H7 (cell line): ENCODE results near the gene SMYD3. TPM values are rescaled to one million over a fixed set of nuclear protein-coding genes. Genes with fewer than 3 reads are reported as not detected.

Experiments
- DNase-seq: peaks from one replicate; pipeline ENCODE4 v3.0.0; 2012
- H3K27me3 ChIP-seq: 2 replicates; pipeline ENCODE4 v1.6.0; 2011; ENCODE audit warnings: mild to moderate bottlenecking, low read length; ENCODE audit not compliant: control insufficient read depth, insufficient read depth
- H3K36me3 ChIP-seq: replicated peaks from 2 replicates; pipeline ENCODE4 v1.5.1; 2011; ENCODE audit warnings: low read length; ENCODE audit not compliant: control insufficient read depth, insufficient read depth
- H3K4me3 ChIP-seq: 2 replicates; pipeline ENCODE4 v1.5.1; 2011; ENCODE audit warnings: low read depth, mild to moderate bottlenecking, control low read depth, low read length, moderate library complexity; ENCODE audit not compliant: insufficient read depth
- total RNA-seq: library from RNA; depleted of rRNA; stranded (reverse); fragments of >200 nt; shearing (Covaris generic); gene quantifications from 2 replicates; pipeline ENCODE4 v1.2.3, GENCODE V29; 2014

Gene SMYD3
- total RNA-seq, 1 experiment from 2014 or later, result 31.0 TPM

DNA sequence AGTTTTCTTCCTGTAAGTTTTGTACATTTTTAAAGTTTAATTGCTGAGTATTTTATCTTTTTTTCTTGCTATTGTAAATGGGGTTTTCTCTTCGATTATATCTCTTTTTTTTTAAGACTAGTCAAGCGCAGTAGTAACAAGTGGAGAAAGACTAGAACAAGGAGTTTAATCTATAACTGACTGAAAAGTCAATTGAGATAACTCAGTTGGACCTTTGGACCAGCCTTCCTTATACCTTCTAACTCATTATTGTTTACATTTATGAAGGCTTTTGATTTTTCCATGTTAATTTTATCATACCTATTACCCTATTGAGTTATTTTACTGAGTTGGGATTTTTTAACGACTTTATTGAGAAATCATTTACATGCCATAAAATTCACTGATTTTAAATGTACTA, 81.2 kb downstream of the SMYD3 start:
- no peak for DNase-seq
- H3K4me3 ChIP-seq, result no peak overlapping the region
- H3K36me3 ChIP-seq, result no peaks in the 10 kb centered on the region
- no peaks in the 10 kb centered on the region for H3K27me3 ChIP-seq

GRCh38 chr1:246425139-246425794, 81.8 kb downstream of the SMYD3 start:
- no peak for DNase-seq
- H3K27me3 ChIP-seq, result no peaks in the 10 kb centered on the region
- no peaks in the 10 kb centered on the region for H3K36me3 ChIP-seq
- H3K4me3 ChIP-seq, result no peak overlapping the region

- no peak for DNase-seq
- Histone ChIP-seq H3K27me3 (no peaks in the 10 kb centered on the region), H3K4me3 (no peak overlapping the region), H3K36me3 (no peaks in the 10 kb centered on the region)
These were observed 86.8 kb downstream of the SMYD3 start for GRCh38 chr1:246420300-246420699.

DNA sequence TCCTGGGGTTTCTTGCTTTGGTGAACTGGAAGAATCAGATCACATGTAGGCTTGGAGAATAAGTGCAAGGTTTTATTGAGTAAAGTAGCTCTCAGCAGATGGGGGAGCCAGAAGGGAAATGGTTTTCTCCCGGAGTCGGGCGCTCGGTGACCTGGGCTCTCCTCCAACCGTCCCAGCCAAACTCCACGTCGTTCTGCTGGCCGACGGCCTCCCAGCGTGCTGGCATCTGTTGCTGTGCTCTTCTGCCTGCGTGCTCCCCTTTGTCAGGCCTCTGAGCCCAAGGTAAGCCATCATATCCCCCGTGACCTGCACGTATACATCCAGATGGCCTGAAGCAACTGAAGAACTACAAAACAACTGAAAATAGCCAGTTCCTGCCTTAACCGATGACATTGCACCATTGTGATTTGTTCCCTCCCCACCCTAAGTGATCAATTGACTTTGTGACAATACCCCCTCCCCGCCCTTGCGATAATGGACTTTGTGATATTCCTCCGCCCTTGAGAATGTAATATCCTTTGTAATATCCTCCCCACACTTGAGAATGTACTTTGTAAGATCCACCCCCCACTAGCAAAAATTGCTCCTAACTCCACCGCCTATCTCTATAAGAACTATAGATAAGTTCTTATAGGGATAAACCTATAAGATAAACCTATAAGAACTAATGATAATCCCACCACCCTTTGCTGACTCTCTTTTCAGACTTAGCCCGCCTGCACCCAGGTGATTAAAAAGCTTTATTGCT, 88.3 kb downstream of the SMYD3 start:
- Histone ChIP-seq H3K4me3 (no peak overlapping the region), H3K36me3 (no peaks in the 10 kb centered on the region), H3K27me3 (no peaks in the 10 kb centered on the region)
- DNase-seq, result no peak

- Histone ChIP-seq H3K36me3 (no peaks in the 10 kb centered on the region), H3K27me3 (no peaks in the 10 kb centered on the region), H3K4me3 (no peak overlapping the region)
- DNase-seq, result no peak
These were observed 89.1 kb downstream of the SMYD3 start for GRCh38 chr1:246417813-246418564.

- no peaks in the 10 kb centered on the region for H3K36me3 ChIP-seq
- no peak for DNase-seq
These were observed 89.8 kb downstream of the SMYD3 start for GRCh38 chr1:246417152-246417812.

DNA sequence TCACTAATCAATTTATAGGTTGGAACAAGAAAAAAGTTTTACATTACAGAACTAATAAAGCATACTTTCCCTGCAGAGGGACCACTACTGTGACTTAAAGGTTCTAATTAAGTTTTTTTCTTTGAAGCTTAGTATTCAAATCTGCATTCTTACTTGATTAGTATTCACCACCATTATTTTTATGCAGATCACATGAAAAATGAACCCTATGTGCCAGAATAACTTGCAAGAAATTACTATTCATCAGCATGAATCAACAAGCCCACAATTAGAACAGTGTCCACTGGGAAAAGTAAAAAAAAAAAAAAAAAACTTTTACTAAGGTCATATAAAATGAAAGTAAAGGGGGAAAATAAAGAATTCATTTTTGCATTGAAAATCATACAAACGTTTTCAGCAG, 90.8 kb downstream of the SMYD3 start:
- Histone ChIP-seq H3K27me3 (no peaks in the 10 kb centered on the region), H3K36me3 (no peaks in the 10 kb centered on the region), H3K4me3 (no peak overlapping the region)
- no peak for DNase-seq

More at GRCh38 chr1:246417152-246417812, 89.8 kb downstream of the SMYD3 start:
- no peaks in the 10 kb centered on the region for H3K27me3 ChIP-seq
- H3K4me3 ChIP-seq, result no peak overlapping the region

- no peak for DNase-seq
These were observed 92.1 kb downstream of the SMYD3 start for GRCh38 chr1:246415028-246415427.

DNA sequence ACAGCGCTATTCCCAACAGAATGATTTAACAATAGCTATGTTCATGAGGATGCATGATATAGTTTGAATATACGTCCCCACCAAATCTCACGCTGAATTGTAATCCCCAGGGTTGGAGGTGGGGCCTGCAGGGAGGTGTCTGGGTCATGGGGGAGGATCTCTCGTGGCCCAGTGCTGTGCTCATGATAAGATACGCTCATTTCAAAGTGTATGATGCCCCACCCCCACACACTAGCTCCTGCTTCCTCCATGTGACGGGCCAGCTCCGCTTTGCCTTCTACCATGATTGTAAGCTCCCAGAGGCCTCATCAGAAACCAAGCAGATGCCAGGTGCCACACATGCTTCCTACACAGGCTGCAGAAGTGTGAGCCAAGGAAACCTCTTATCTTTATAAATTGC, 93.6 kb downstream of the SMYD3 start:
- Histone ChIP-seq H3K27me3 (no peaks in the 10 kb centered on the region), H3K36me3 (no peaks in the 10 kb centered on the region), H3K4me3 (no peak overlapping the region)
- no peak for DNase-seq

More at GRCh38 chr1:246415028-246415427, 92.1 kb downstream of the SMYD3 start:
- H3K36me3 ChIP-seq, result no peaks in the 10 kb centered on the region
- no peak overlapping the region for H3K4me3 ChIP-seq
- H3K27me3 ChIP-seq, result no peaks in the 10 kb centered on the region

DNA sequence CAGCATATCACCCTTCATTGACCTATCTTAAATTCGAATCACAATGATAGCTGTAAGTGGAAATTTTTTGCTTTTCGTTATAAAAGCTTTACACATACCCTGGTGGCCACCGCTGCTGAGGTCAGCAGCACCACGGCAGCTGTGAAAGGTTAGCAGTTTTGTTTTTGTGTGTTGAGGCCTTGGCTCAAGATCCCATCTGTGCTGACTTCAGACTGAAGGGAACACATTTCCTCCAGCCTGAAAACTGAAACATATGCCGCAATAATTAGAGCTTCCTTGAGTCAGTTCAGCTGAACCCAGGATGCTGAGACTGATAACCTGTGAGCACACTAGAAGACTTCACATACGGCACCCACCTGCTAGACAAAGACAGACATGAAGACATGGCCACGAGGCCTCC, 103.0 kb downstream of the SMYD3 start:
- no peak for DNase-seq
- Histone ChIP-seq H3K27me3 (no peaks in the 10 kb centered on the region), H3K36me3 (no peaks in the 10 kb centered on the region), H3K4me3 (no peak overlapping the region)

- Histone ChIP-seq H3K4me3 (no peak overlapping the region), H3K27me3 (no peaks in the 10 kb centered on the region), H3K36me3 (no peaks in the 10 kb centered on the region)
- DNase-seq, result no peak
These were observed 108.8 kb downstream of the SMYD3 start for GRCh38 chr1:246398126-246398813.

GRCh38 chr1:246397046-246397445, 110.0 kb downstream of the SMYD3 start:
- Histone ChIP-seq H3K4me3 (no peak overlapping the region), H3K36me3 (no peaks in the 10 kb centered on the region), H3K27me3 (no peaks in the 10 kb centered on the region)
- DNase-seq, result no peak

DNA sequence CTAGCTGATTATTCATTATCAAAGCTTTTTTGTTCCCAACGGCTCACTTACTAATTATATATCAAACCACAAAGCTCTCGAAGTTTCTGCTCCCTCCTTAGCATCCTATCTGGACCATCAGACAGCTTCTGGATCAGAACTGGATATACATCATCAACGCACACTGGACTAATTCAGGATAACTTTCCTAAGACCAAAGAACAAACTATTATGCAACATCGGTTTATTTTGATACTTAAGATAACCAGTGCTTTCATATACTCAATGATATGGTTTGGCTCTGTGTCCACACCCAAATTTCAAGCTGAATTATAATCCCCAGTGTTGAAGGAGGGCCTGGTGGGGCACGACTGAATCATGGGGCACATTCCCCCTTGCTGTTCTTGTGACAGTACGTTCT, 110.8 kb downstream of the SMYD3 start:
- DNase-seq, result no peak
- Histone ChIP-seq H3K27me3 (no peaks in the 10 kb centered on the region), H3K36me3 (no peaks in the 10 kb centered on the region), H3K4me3 (no peak overlapping the region)

DNA sequence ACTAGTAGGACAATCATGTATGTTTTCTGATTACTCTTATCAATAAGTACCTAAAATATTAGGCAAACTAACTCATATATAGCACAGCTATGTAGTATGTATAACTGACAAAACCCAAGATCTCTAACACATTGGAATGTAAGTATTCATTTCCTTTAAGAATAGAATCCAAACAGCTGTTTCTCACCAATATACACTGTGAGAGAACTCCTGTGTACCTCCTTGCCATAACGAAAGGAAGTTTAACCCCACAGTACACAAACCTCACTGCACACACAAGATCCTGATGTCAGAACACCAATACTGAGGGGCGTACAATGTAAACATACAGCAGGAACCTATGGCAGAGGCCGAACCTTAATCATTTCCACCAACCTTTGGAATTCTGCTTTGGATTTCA, 113.0 kb downstream of the SMYD3 start:
- no peaks in the 10 kb centered on the region for H3K36me3 ChIP-seq
- no peak overlapping the region for H3K4me3 ChIP-seq
- no peak for DNase-seq
- no peaks in the 10 kb centered on the region for H3K27me3 ChIP-seq
